SU-DHL-6 (cell line): ENCODE data around the gene DOCK11.
"Not testable (repeated sequence)": the region's sequence is repeated elsewhere in the genome, so short reads cannot be mapped to it uniquely, and the experiment has no call there.

Experiments used
- H2AFZ ChIP-seq: fragments of 200-600 bp; sonication (generic); 2 replicates; pipeline ENCODE4 v1.6.1; 2014; ENCODE audit warnings: low read depth, mild to moderate bottlenecking, moderate library complexity, mixed read lengths, antibody characterized with exemption, low read length; ENCODE audit not compliant: severe bottlenecking
- H3F3A ChIP-seq: fragments of 200-600 bp; shearing (Covaris generic); 2 replicates; pipeline ENCODE4 v1.6.0; 2016; ENCODE audit warnings: antibody characterized with exemption, mild to moderate bottlenecking; ENCODE audit not compliant: insufficient read depth
- H3K27ac ChIP-seq: fragments of 200-600 bp; sonication (generic); 2 replicates; pipeline ENCODE4 v1.5.1; 2016; ENCODE audit warnings: low read depth, mild to moderate bottlenecking, low read length, moderate library complexity, mixed read lengths
- H3K27me3 ChIP-seq: fragments of 200-600 bp; sonication (generic), shearing (Covaris generic); 2 replicates; pipeline ENCODE4 v1.6.0; 2014; ENCODE audit warnings: mild to moderate bottlenecking, low read length
- H3K36me3 ChIP-seq: fragments of 200-600 bp; sonication (generic); 2 replicates; pipeline ENCODE4 v1.6.1; 2014; ENCODE audit warnings: mild to moderate bottlenecking, low read length, mixed read lengths
- H3K4me2 ChIP-seq: fragments of 300-600, 200-600 bp; shearing (Covaris generic), sonication (generic); 2 replicates; pipeline ENCODE4 v1.6.0; 2014; ENCODE audit warnings: low read length, low read depth, mild to moderate bottlenecking; ENCODE audit not compliant: poor library complexity, severe bottlenecking
- H3K4me3 ChIP-seq: fragments of 200-600 bp; sonication (generic); 2 replicates; pipeline ENCODE4 v1.5.1; 2014; ENCODE audit warnings: antibody characterized with exemption, low read length, mild to moderate bottlenecking, mixed read lengths; ENCODE audit not compliant: insufficient read depth, poor library complexity, severe bottlenecking
- H3K79me2 ChIP-seq: fragments of 200-600 bp; sonication (generic); 2 replicates; pipeline ENCODE4 v1.6.1; 2014; ENCODE audit warnings: mild to moderate bottlenecking, low read length, moderate library complexity; ENCODE audit not compliant: insufficient read depth
- H3K9ac ChIP-seq: fragments of 200-600 bp; sonication (generic); 2 replicates; pipeline ENCODE4 v1.7.0; 2014; ENCODE audit warnings: mild to moderate bottlenecking, low read length
- H3K9me2 ChIP-seq: fragments of 200-600 bp; sonication (generic); replicated peaks from 2 replicates; pipeline ENCODE4 v1.6.1; 2014; ENCODE audit warnings: low read length; ENCODE audit not compliant: insufficient read depth
- H3K9me3 ChIP-seq: fragments of 200-600 bp; sonication (generic); 2 replicates; pipeline ENCODE4 v1.6.1; 2014; ENCODE audit warnings: low read length, mixed read lengths; ENCODE audit not compliant: insufficient read depth
- H4K20me1 ChIP-seq: fragments of 200-600 bp; sonication (generic); 2 replicates; pipeline ENCODE4 v1.6.1; 2014; ENCODE audit warnings: low read depth, mild to moderate bottlenecking, antibody characterized with exemption, low read length, moderate library complexity, mixed read lengths
- EZH2phosphoT487 ChIP-seq: fragments of 200-600 bp; sonication (generic), shearing (Covaris generic); conservative IDR thresholded peaks from 2 replicates; pipeline ENCODE4 v1.6.1; 2018; ENCODE audit warnings: mild to moderate bottlenecking, antibody characterized with exemption, low read length, moderate library complexity, mixed read lengths
- TF ChIP-seq, protein P1 (sequence below): fragments of 200-600 bp; sonication (generic); IDR thresholded peaks from one replicate; pipeline ENCODE4 v1.5.1; 2017; ENCODE audit warnings: antibody characterized with exemption, mild to moderate bottlenecking, low read length, moderate library complexity; ENCODE audit not compliant: insufficient read depth, poor library complexity, severe bottlenecking

The DOCK11 gene

DNA sequence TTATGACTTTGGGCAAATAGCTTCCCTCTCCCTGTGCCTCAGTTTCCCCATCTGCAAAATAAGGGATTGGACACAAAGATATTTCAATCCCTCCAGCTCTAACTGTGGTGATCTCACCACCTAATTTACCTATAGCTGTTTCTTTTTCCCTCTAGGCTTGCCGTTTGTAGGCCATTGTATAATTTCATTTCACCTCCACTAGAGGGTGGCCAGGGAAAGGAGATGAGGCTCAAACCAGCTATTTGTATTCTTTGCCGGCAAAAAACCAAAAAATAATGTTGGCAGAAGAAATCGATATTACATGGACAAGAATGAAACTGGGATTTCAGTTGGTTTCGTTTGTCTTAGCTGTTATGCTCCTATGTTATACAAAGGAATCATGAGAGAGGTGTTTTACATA is 36.1 kb upstream of the DOCK11 start:
- TF ChIP-seq, protein P1, sequence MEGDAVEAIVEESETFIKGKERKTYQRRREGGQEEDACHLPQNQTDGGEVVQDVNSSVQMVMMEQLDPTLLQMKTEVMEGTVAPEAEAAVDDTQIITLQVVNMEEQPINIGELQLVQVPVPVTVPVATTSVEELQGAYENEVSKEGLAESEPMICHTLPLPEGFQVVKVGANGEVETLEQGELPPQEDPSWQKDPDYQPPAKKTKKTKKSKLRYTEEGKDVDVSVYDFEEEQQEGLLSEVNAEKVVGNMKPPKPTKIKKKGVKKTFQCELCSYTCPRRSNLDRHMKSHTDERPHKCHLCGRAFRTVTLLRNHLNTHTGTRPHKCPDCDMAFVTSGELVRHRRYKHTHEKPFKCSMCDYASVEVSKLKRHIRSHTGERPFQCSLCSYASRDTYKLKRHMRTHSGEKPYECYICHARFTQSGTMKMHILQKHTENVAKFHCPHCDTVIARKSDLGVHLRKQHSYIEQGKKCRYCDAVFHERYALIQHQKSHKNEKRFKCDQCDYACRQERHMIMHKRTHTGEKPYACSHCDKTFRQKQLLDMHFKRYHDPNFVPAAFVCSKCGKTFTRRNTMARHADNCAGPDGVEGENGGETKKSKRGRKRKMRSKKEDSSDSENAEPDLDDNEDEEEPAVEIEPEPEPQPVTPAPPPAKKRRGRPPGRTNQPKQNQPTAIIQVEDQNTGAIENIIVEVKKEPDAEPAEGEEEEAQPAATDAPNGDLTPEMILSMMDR, result peak; percentile 24
- no peak for TF ChIP-seq EZH2phosphoT487
- no peak overlapping the region for H3K4me2 ChIP-seq

GRCh38 chrX:118464501-118464900 is 31.1 kb upstream of the DOCK11 start:
- no peaks in the 10 kb centered on the region for H3K9me3 ChIP-seq
- no peaks in the 10 kb centered on the region for H4K20me1 ChIP-seq
- H3F3A ChIP-seq, result no peaks in the 10 kb centered on the region
- no peaks in the 10 kb centered on the region for H3K79me2 ChIP-seq
- H3K36me3 ChIP-seq, result no peaks in the 10 kb centered on the region
- no peak overlapping the region for H3K4me3 ChIP-seq
- H3K27ac ChIP-seq, result no peak overlapping the region
- H3K4me2 ChIP-seq, result no peak overlapping the region
- TF ChIP-seq, protein P1, result no peak
- no peak for TF ChIP-seq EZH2phosphoT487
- H2AFZ ChIP-seq, result no peak overlapping the region
- H3K9ac ChIP-seq, result no peak overlapping the region
- no peaks in the 10 kb centered on the region for H3K27me3 ChIP-seq
- no peaks in the 10 kb centered on the region for H3K9me2 ChIP-seq

More for the DNA sequence above, 36.1 kb upstream of the DOCK11 start:
- no peaks in the 10 kb centered on the region for H3K9me3 ChIP-seq
- H4K20me1 ChIP-seq, result no peaks in the 10 kb centered on the region
- H3K36me3 ChIP-seq, result no peaks in the 10 kb centered on the region
- H3K27ac ChIP-seq, result no peak overlapping the region
- no peaks in the 10 kb centered on the region for H3K79me2 ChIP-seq
- H3K9ac ChIP-seq, result no peak overlapping the region
- no peak overlapping the region for H2AFZ ChIP-seq
- no peak overlapping the region for H3K4me3 ChIP-seq
- no peaks in the 10 kb centered on the region for H3K9me2 ChIP-seq
- no peaks in the 10 kb centered on the region for H3K27me3 ChIP-seq
- no peaks in the 10 kb centered on the region for H3F3A ChIP-seq

DNA sequence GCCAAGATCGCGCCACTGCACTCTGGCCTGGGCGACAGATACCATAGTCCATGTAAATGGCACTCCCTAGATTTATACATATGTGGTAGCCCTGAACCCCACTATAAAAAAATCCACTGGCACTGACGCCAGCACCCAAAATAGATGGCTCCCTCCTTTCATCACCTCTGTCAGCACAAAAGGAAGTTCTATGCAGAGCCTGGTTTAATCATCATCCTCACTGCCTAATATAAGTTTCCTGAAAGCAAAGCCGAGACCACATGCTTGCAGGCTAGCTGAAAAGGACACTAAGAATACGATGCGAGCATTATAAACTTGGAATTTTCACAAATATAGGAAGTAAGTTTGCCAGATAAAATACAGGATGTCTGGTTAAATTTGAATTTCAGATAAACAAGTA is 27.5 kb upstream of the DOCK11 start:
- H2AFZ ChIP-seq, result no peak overlapping the region
- no peak overlapping the region for H3K4me3 ChIP-seq
- no peak for TF ChIP-seq EZH2phosphoT487
- TF ChIP-seq, protein P1, result no peak
- no peak overlapping the region for H3K4me2 ChIP-seq
- H3F3A ChIP-seq, result no peaks in the 10 kb centered on the region
- H4K20me1 ChIP-seq, result no peaks in the 10 kb centered on the region
- H3K36me3 ChIP-seq, result no peaks in the 10 kb centered on the region
- H3K79me2 ChIP-seq, result no peaks in the 10 kb centered on the region
- H3K27me3 ChIP-seq, result no peaks in the 10 kb centered on the region
- no peak overlapping the region for H3K9ac ChIP-seq
- no peak overlapping the region for H3K27ac ChIP-seq
- no peaks in the 10 kb centered on the region for H3K9me2 ChIP-seq
- H3K9me3 ChIP-seq, result no peaks in the 10 kb centered on the region

- H3K27ac ChIP-seq, H3K4me2 ChIP-seq, H3F3A ChIP-seq, H2AFZ ChIP-seq, H3K9me3 ChIP-seq, H3K9ac ChIP-seq, H3K27me3 ChIP-seq, H3K9me2 ChIP-seq, H3K79me2 ChIP-seq, H3K4me3 ChIP-seq, H3K36me3 ChIP-seq, H4K20me1 ChIP-seq: not testable (repeated sequence)
Observed at GRCh38 chrX:118470721-118471347, 24.8 kb upstream of the DOCK11 start.
